ENCODE data around the gene KRT6C.

KRT6C gene

DNA sequence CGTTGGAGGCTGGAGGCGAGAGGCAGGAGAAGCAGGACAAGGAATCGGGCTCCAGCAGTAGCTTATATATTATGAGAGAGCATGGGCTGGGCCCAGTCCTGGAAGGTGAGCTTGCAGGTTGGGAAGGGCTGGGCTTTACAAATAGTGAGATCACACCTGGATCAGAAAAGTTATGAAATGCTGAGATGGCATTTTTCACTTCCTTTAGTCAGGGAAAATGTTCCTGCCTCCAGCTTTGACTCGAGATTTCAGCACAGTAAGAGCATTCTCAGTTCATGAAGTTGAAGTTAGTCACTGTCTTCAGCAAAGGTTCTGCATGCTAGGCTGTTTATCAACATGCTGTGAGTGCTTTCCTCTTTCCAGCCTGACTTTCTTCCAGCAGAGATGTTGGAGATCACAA lies at the start of gene KRT6C:
TSS of gene KRT6C (minus strand) at position 38 of the 400 bp plus-strand sequence. CDS start 68 bp downstream, outside the sequence.
- peak; percentile 60 for DNase-seq (ENCODE audit: low read depth, low spot score)
- H3K27ac ChIP-seq = peak within 1 kb of the TSS; percentile 43

DNA sequence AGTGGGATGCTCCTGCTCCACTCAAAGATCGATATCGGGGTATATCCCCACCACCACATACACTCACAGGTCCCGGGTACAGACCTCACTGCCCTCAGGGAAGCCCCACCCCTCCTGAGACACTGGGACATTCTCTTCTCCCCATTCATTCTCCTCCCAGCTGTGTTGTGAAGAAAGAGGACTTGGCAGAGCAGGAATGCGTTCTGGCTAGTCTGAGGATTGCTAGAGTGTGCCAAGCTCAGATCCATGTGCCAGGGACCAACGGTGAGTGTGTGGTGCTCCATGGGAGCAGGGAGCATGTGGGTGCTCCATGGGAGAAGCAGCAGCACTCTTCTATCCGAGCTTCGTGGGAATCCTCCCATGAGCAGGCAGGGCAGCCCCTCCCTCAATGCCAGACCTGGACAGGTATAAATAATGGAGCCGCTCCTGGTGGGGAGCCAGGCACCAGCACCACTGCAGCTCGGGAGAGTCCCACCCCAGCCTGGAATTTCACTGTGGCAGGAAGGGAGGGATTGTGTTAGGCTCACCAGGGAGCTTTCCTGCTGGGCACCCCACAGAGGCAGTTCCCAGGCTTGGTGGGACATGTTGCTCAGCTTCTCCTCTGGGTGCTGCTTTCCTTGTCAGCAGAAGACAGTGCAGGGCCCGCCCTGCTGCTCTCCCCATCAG lies 48.9 kb upstream of the KRT6C start:
- DNase-seq (ENCODE audit: low read depth, low spot score) = no peak
- H3K27ac ChIP-seq = peak overlapping the region; percentile 97

DNA sequence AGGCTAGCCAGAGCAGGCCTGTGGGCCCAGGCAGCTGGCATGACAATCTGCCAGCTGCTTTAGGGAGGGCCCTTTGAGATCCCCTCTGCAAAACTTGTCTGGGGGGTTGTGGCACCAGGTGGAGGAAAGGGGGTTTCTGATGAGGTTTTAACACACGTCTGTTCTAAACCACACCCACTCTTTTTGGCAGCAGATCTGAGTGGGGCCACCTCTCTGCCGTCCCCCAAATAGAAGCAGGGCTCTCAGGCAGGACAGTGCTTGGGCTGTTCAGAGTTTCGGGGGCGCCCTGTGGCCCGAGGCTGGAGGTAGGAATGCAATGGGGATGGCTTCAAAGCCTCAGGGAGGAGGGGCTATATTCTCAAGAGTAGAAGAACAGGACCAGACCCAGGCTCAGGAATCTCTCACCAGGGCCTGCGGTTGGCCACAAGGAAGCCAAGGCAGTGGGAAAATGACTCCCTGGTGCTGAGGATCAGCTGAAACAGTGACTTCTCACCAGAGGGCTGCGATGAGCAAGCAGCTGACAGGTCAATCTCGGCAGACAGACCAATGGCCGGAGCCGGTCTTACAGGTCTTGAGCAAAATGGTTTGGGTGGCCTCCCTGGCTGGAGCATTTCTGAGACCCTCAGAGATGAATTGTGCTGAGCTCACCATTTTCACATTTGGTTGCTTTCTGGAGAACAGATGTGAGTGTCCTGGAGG lies 48.1 kb upstream of the KRT6C start:
- DNase-seq (ENCODE audit: low read depth, low spot score) = peak; percentile 92
- peak overlapping the region; percentile 97 for H3K27ac ChIP-seq

DNA sequence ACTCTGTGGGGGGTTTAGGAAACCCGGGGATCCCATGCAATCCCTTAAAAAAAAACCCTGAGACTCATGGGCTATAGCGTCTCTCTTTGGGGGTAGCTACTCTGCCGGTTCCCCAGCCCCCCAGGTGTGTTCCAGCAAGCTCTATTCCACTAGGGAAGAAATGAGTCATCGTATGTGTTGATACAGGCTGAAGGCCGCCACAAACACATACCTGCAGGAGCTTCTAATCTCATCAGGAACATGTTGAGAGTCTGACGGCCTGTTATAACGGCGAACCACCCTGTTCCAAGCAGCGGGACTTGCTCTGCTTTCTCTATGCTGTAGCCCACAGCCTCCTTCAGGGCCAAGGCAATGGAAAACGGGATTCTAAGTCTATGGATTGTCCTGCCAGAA lies 47.6 kb upstream of the KRT6C start:
- H3K27ac ChIP-seq = peak overlapping the region; percentile 97
- peak; percentile 95 for DNase-seq (ENCODE audit: low read depth, low spot score)

DNA sequence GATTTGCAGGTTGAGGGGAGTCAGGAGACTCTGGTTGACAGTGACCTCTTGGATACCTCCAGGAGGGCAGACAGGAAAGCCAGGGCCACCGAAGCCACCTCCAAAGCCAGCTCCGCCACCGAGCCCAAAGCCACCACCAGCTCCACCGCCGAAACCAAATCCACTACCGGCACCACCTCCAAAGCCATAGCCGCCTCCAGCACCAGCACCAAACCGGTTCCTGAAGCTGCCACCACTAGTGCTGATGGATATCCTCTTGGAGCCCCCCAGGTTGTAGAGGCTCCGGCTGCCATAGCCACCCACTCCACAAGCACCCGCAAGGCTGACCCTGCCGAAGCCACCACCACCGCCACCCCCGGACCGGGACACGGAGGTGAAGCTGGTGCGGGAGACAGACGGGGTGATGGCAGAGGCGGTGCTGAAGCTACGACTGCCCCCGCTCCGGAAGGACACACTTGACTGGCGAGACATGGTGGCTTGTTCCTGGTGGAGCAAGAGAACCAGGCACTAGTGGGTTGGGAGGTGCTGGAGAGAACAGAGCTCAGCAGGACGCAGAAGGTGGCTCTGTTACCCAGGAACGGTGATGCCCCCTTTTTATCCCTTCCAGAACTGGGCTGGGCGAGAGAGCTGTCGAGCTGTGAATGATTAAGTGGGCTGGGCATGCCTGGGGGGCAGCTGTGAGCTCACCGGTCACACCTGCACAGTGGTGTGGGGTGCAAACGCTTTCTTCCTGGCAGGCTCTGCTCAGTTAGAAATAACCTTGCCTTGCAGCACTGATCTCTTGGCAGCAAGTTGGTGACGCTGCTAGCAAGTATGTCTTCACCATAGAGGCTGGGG lies 46.4 kb upstream of the KRT6C start, which contains the start of gene KRT5:
TSS of gene KRT5 (minus strand) at position 569 of the 837 bp plus-strand sequence. CDS start at position 471, 98 bp downstream.
- H3K27ac ChIP-seq = peak within 1 kb of the TSS; percentile 97
- DNase-seq (ENCODE audit: low read depth, low spot score) = peak; percentile 97

DNA sequence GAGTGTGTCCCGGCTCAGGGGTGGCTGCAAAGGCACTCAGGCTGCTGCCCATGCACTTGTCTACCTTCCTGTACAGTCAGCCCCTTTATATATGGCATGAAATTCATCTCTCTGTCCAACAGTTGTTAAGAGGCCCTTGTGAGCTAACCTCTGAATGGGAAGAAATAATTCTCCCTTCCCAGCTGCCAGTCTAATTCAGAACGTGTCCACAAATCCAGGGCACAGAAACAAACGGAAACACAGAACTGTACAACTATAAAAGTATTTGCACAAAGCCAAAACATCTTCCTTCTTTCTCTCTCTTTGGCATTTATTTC lies 45.7 kb upstream of the KRT6C start:
- H3K27ac ChIP-seq = peak overlapping the region; percentile 97
- no peak for DNase-seq (ENCODE audit: low read depth, low spot score)

DNA sequence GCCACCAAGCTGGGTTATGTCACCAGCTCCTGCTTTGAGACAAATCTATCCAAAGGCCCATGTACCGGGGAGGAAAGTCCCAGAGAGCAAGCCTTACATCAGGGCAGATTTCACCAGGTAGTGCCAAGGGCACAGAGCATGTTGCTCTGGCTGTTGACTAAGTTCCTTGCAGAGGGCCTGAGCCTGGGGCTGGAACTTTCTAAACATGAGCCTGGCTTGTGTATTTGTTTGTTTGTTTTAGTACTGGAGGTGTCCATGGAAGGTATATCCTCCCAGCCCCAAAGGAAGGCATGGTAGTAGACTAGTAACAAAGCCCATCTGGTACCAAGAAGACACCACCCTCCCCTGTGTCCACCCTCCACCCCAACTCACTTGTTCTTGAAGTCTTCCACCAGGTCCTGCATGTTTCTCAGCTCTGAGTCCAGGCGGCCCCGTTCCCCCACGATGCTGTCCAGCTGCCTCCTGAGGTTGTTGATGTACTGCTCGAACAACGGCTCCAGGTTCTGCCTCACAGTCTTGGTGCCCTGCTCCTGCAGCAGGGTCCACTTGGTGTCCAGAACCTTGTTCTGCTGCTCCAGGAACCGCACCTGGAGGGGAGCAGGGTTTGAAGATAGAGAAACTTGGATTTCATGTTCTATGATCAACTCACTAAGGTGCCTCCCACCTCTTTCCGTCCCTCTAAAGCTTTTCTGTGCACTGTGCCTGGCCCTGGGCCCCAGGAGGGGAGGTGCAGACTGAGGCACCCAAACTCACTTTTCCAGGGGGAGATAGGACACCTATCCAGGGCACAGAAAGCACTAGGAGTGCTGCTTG lies 45.2 kb upstream of the KRT6C start:
- H3K27ac ChIP-seq = peak overlapping the region; percentile 97
- DNase-seq (ENCODE audit: low read depth, low spot score) = no peak

DNA sequence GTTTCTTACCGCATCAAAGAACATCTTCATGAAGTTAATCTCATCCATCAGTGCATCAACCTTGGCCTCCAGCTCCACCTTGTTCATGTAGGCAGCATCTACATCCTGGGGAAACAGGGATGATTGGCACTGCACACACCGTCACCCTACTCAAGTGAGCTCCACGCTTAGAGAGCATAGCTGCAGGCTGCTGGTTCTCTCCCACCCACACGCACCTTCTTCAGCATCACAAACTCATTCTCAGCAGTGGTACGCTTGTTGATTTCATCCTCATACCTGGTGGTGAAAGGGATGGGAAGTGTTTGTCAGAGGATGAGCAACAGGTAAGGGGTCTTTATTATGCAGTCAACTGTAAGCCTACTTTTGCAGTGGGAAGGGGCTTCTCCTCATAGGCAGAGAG lies 44.3 kb upstream of the KRT6C start:
- peak overlapping the region; percentile 97 for H3K27ac ChIP-seq
- no peak for DNase-seq (ENCODE audit: low read depth, low spot score)

DNA sequence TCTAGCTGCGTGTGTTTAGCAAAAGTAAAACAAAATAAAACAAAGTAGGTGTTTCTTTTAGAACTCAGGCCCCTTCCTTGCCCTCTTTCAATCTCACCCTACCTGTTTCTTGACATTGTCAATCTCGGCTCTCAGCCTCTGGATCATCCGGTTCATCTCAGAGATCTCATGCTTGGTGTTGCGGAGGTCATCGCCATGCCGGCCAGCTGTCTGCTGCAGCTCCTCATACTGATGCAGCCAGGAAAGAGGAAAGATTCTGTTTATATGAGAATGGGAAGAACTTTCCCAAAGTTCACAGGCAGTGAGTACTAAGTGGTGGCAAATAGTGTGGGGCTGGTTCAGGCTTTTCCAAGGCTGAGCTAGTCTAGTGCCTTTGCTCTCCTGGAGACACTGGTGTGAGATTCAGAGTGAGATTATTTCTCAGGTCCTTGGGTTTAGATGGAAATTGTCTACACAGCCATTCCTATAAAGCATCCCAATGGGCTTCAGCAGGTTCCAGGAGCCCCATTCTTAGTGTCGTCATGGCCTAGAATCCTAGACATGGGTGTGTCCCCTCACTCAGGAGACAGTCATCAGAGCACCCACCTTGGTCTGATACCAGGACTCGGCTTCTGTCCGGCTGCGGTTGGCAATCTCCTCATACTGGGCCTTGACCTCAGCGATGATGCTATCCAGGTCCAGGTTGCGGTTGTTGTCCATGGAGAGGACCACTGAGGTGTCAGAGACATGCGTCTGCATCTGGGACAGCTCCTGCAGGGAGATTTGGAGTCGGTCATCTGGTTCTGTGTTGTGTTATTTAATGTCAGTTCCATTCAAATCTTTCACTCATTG lies 43.6 kb upstream of the KRT6C start:
- peak overlapping the region; percentile 97 for H3K27ac ChIP-seq
- no peak for DNase-seq (ENCODE audit: low read depth, low spot score)

DNA sequence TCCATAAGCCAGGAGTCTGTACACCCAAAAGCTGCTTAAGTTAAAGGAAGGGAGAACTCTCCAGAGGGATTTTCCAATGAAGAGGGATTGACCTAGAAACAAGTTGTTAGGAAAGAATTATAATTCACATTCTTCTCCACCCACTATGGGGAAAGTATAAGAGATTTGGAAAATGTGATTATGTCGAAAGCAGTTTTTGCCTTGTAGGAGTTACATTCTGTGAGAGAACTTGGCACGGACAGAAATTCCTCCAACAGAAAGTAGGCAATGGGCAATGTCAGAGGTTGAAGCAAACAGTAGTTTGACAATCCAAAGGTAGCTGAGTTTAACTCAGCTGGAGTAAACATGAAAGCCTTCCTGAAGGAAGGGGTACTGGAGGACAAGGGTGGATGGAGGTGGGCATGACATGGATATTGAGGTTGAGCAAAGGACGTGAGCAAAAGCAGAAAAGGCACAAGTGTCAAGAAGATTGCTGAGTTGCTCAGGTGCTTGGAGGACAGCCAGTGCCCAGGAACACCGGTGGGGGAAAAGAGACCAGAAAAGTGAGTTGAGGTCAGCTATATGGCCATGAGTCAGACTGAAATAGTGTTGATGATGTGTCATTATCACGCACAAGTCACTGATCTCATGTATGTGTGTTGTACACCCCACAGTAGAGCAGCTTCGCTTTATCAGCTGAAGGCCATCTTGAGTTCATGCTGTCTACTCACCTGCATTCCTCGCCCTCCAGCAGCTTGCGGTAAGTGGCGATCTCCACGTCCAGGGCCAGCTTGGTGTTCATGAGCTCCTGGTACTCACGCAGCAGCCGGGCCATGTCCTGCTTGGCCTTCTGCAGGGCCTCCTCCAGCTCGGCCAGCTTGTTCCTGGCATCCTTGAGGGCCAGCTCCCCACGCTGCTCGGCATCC lies 42.6 kb upstream of the KRT6C start:
- H3K27ac ChIP-seq = peak overlapping the region; percentile 97
- DNase-seq (ENCODE audit: low read depth, low spot score) = no peak

DNA sequence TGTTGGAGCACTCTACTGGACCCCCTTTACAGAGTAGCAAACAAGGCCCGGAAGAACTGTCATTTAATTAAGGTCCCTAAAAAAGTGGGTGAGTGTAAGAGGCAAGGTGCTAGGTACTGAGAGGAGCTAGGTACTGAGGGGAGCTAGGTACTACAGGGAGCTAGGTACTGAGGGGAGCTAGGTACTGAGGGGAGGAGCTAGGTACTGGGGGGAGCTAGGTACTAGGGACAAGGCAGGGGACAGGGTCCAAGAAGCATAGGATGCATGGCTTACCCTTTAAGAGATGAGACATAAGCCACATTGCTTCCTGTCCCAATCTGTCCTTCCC lies 41.7 kb upstream of the KRT6C start:
- DNase-seq (ENCODE audit: low read depth, low spot score) = no peak
- H3K27ac ChIP-seq = peak overlapping the region; percentile 97

DNA sequence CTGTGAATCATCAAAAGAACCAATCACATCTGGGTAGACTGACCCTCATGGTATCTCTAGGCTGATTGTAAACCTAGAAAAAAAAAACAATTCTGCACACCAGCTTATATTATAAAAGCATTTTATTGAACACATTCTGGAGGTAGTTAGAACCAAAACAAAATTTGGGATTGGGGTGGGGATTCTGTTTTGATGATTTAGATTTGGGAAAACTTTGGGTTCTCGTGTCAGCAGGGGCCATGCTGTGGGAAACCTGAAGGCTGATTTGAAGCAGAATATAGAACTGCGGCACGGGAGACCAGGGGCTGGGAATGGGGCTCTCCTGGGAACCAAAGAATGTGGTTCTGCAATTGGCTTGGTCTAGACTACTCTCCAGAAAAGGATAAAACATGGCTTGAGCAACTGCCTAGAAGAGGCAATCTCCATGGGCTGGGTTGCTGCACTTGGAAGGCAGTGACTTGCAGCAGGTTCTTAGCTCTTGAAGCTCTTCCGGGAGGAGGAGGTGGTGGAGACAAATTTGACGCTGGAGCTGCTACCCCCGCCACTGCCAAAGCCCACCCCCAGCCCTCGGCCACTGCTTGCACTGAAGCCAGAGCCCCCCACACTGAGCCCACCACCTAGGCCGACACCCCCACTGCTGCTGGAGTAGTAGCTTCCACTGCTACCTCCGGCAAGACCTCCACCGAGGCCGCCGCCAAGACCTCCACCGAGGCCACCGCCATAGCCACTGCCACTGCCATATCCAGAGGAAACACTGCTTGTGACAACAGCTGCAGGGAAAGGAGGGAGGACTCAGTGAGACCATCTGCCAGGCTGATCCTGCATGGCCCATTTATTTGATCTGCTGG lies 41.1 kb upstream of the KRT6C start:
- no peak for DNase-seq (ENCODE audit: low read depth, low spot score)
- H3K27ac ChIP-seq = peak overlapping the region; percentile 97

DNA sequence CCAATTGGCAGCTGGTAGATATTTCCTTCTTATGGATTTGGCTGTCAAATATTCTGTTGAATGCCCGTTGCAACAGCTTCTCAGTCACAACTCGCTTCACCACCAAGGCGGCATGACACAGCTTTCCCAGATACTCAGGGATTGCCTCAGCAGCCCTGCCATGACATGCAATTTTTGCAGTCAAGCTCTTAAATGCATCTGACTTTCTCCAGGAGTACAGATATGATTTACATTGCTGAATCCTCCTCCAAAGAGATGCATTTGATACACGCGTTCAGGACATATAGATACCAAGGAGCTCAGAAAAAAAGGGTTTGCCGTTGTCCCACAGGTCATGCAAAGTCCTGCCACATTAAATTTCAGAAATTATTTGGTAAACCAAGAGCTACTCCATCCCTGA lies 40.1 kb upstream of the KRT6C start:
- H3K27ac ChIP-seq = peak overlapping the region; percentile 97
- no peak for DNase-seq (ENCODE audit: low read depth, low spot score)

DNA sequence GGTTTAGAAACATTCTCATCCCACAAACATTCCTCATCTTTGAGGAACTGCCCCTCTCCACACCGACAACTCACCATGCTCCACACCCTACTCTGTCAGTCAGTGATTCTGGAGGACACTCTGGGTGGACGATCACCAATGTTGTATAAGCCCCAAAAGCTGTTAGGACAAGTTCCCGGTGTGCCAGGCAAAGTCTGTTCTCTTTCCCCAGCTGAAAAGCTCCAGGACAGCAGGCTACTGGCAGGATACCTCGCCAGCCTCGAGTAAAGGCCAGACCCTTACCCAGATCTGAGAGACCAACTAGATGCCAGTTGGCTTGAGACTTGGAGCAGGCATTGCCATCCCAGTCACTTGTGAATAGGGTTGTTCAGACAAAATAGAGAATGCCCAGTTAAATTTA lies 34.6 kb upstream of the KRT6C start:
- H3K27ac ChIP-seq = peak overlapping the region; percentile 39
- no peak for DNase-seq (ENCODE audit: low read depth, low spot score)

DNA sequence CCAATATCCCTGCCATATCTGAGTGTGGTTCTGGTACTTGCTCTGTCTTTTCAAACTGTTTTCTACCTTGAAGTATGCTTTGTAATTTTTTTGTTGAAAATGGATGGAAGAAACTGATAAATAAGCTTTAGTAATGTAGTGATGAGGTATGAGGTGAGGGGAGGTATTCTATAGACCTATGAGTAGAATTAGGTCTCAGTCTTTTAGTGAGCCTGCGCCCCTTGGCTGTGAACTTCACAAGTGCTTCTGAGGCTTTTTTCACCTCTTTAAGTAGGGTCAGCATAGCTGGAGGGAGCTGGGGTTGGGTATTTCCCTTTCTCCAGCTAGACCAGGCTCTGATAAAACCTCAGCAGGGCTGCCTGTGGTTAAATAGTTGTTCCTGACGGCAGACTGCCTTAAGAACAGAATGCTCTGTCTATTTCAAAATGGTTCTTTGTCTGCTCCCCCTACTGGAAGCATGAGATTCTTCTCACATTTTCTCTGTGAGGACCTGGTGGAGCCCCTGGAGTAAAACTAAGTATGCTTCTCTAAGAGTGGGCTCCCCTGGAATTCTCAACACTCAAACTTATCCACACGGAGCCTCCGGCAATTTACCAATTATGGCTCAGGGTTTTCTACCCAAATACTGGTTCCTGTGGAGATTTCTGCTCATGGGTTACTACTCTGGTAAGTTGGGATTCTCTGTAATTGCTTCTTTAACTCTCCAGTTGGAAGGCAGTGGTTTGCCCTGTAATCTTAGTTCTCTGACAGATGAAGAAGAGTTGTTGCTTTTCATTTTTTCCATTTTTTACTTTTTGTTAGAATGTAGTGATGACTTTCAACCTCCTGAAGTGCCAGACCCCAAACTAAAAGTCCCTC lies 33.5 kb upstream of the KRT6C start:
- no peak for DNase-seq (ENCODE audit: low read depth, low spot score)
- peak overlapping the region; percentile 39 for H3K27ac ChIP-seq

DNA sequence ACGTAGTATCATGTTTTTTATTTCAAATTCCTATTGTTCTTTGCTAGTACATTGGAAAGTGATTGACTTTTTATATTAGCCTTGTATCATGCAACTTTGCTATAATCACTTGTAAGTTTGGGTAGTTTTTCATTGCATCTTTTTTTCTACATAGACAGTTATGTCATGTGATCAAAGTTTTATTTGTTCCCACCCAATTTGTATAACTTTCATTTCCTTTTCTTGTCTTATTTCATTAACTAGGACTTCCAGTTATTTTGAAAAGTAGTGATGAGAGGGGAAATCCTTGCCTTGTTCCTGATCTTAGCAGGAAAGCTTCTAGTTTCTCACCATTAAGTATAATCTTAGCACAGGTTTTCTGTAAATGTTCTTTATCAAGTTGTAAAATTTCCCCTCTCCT lies 29.3 kb upstream of the KRT6C start:
- H3K27ac ChIP-seq = no peak overlapping the region
- DNase-seq (ENCODE audit: low read depth, low spot score) = no peak

DNA sequence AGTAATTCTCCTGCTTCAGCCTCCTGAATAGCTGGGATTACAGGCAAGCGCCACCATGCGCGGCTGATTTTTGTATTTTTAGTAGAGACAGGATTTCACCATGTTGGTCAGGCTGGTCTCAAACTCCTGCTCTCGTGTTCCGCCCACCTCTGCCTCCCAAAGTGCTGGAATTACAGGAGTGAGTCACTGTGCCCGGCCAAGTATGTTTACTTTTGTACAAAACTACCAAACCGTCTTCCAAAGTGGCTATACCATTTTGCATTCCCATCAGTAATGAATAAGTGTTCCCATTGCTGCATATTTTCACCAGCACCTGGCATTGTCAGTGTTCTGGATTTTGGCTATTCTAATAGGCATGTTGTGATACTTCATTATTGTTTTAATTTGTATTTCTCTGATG lies 27.9 kb upstream of the KRT6C start:
- DNase-seq (ENCODE audit: low read depth, low spot score) = no peak
- peak overlapping the region; percentile 99 for H3K27ac ChIP-seq

Data from epithelial cell of prostate (primary cell).